SH-SY5Y (cell line): ENCODE measurements around the gene OPCML.

Experiments used
- GATA2 ChIP-seq: IDR thresholded peaks from 2 replicates; pipeline ENCODE4 v1.6.1; 2011; ENCODE audit warnings: mild to moderate bottlenecking, low read depth, low read length
- GATA3 ChIP-seq: IDR thresholded peaks from 2 replicates; pipeline ENCODE4 v1.6.1; 2011; ENCODE audit warnings: low read depth, mild to moderate bottlenecking, low read length, moderate library complexity

GRCh38 chr11:133277886-133278285 is 254.4 kb downstream of the OPCML start:
- TF ChIP-seq GATA2 (no peak), GATA3 (no peak)
